SK-N-SH (cell line): ENCODE measurements around the gene FOXI1. TPM values are rescaled to one million over a fixed set of nuclear protein-coding genes. Genes with fewer than 3 reads are reported as not detected.

Source experiments
- CTCF ChIA-PET: fragments of 300-600, 350-600 bp; formaldehyde crosslinking; extraction: SDS; loops from one replicate; lab custom pipeline; 2021; lab: Yijun Ruan, JAX
- POLR2A ChIA-PET: fragments of 350-600 bp; sonication (Branson Sonifier 250); formaldehyde crosslinking; extraction: SDS; loops from one replicate; lab custom pipeline; 2020; ENCODE audit warnings: antibody characterized with exemption, inconsistent platforms; lab: Yijun Ruan, JAX
- DNase-seq: peaks from one replicate; pipeline ENCODE4 v3.0.0; 2012
- H2AFZ ChIP-seq: fragments of 200-600 bp; sonication (generic); 2 replicates; pipeline ENCODE4 v1.8.1; 2016; ENCODE audit warnings: antibody characterized with exemption, mild to moderate bottlenecking, low read depth
- H3F3A ChIP-seq: fragments of 200-600 bp; sonication (generic); replicated peaks from 2 replicates; pipeline ENCODE3; 2016; ENCODE audit warnings: antibody characterized with exemption, mild to moderate bottlenecking; ENCODE audit not compliant: insufficient read depth
- H3K27ac ChIP-seq, 2 experiments: fragments of 200-500 bp in 1 of 2; fragments of 200-600 bp in 1 of 2; sonication (Bioruptor generic) in 1 of 2; sonication (generic), shearing (Covaris generic) in 1 of 2; 2 replicates each; pipeline versions ENCODE4 v1.5.1 to v1.6.1; 2014 to 2016; ENCODE audit warnings: low read depth in 2 of 2, inconsistent platforms in 1 of 2, low read length in 1 of 2, mild to moderate bottlenecking in 1 of 2, mixed read lengths in 1 of 2
- H3K27me3 ChIP-seq: fragments of 200-600 bp; sonication (generic), shearing (Covaris generic); 2 replicates; pipeline ENCODE4 v1.6.1; 2016; ENCODE audit warnings: mixed run types; ENCODE audit not compliant: insufficient read depth
- H3K36me3 ChIP-seq, 2 experiments: fragments of 200-500 bp in 1 of 2; fragments of 200-600 bp in 1 of 2; sonication (Bioruptor generic) in 1 of 2; sonication (generic) in 1 of 2; replicated peaks in 1 of 2; 2 replicates each; pipeline versions ENCODE3 to v1.5.1; 2014 to 2016; ENCODE audit warnings: low read length in 1 of 2, mild to moderate bottlenecking in 1 of 2; ENCODE audit not compliant: insufficient read depth in 2 of 2, control insufficient read depth in 1 of 2
- H3K4me1 ChIP-seq, 2 experiments: fragments of 200-500 bp in 1 of 2; fragments of 200-600 bp in 1 of 2; sonication (Bioruptor generic) in 1 of 2; sonication (generic), shearing (Covaris generic) in 1 of 2; 2 replicates each; pipeline versions ENCODE4 v1.5.1 to v1.6.1; 2014 to 2016; ENCODE audit warnings: low read depth in 1 of 2, low read length in 1 of 2, mixed run types in 1 of 2; ENCODE audit not compliant: insufficient read depth in 2 of 2, control insufficient read depth in 1 of 2
- H3K4me2 ChIP-seq: fragments of 200-600 bp; sonication (generic), shearing (Covaris generic); 2 replicates; pipeline ENCODE4 v1.6.1; 2017; ENCODE audit warnings: mixed run types
- H3K4me3 ChIP-seq, 2 experiments: fragments of 200-500 bp in 1 of 2; fragments of 200-600 bp in 1 of 2; sonication (Bioruptor generic) in 1 of 2; sonication (generic), shearing (Covaris generic) in 1 of 2; 2 replicates each; pipeline versions ENCODE4 v1.5.1 to v1.8.1; 2014 to 2016; ENCODE audit warnings: low read depth in 2 of 2, inconsistent platforms in 1 of 2, low read length in 1 of 2, mild to moderate bottlenecking in 1 of 2, mixed read lengths in 1 of 2, moderate library complexity in 1 of 2
- H3K79me2 ChIP-seq: fragments of 200-600 bp; sonication (generic); 2 replicates; pipeline ENCODE4 v1.8.1; 2017; ENCODE audit warnings: mild to moderate bottlenecking; ENCODE audit not compliant: insufficient read depth
- H3K9ac ChIP-seq: fragments of 200-600 bp; sonication (generic); 2 replicates; pipeline ENCODE4 v1.6.1; 2017; ENCODE audit warnings: mixed run types
- H3K9me2 ChIP-seq: fragments of 200-600 bp; sonication (generic); 2 replicates; pipeline ENCODE4 v1.6.1; 2017; ENCODE audit warnings: mixed run types
- H3K9me3 ChIP-seq: fragments of 200-600 bp; sonication (generic); 2 replicates; pipeline ENCODE4 v1.6.1; 2017; ENCODE audit warnings: mixed run types, mild to moderate bottlenecking, moderate library complexity
- H4K20me1 ChIP-seq: fragments of 200-600 bp; sonication (generic); 2 replicates; pipeline ENCODE4 v1.6.1; 2017; ENCODE audit warnings: mild to moderate bottlenecking, mixed run types; ENCODE audit not compliant: insufficient read depth
- ELF1 ChIP-seq: IDR thresholded peaks from 2 replicates; pipeline ENCODE4 v1.4.0; 2012
- REST ChIP-seq: IDR thresholded peaks from 2 replicates; pipeline ENCODE4 v1.6.1; 2012; ENCODE audit warnings: mild to moderate bottlenecking, low read depth, low read length, moderate library complexity
- WGBS: methylation state at CpG from one replicate; pipeline ENCODE4 v1.1.6; 2017; ENCODE audit warnings: low lambda C conversion rate; 5-methylcytosine and 5-hydroxymethylcytosine counted together
- polyA plus RNA-seq, 3 experiments: library from polyadenylated mRNA; depleted of rRNA; stranded (reverse); fragments of >200 nt; gene quantifications; 2 replicates each; pipeline ENCODE4 v1.2.3, GENCODE V29; 2012

FOXI1 gene
- polyA plus RNA-seq, 1 of the 3 experiments (the other 2 are of a cell fraction), result not detected

DNA sequence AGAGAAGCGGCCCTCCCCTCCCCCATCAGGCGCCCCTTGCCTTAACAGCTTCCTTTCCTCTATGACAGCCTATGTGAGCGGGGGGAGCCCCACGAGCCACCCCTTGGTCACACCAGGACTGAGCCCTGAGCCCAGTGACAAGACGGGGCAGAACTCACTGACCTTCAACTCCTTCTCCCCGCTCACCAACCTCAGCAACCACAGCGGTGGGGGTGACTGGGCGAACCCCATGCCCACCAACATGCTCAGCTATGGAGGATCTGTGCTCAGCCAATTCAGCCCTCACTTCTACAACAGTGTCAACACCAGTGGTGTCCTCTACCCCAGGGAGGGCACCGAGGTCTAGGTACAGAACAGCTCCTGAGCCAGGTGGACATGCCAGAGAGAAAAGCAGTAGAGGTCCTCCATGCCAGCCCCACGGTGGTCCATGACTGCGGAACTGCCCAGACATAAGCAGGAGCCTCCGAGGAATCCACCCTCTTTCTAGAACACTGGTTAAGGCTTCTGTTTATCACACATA, 2.6 kb downstream of the FOXI1 start:
- Histone ChIP-seq H3K9me3 (no peaks in the 10 kb centered on the region), H3K4me3 (no peak overlapping the region), H3K36me3 (no peaks in the 10 kb centered on the region), H3K79me2 (no peaks in the 10 kb centered on the region), H3K27me3 (no peaks in the 10 kb centered on the region; the same call in 1 of the 2 replicates), H3F3A (no peaks in the 10 kb centered on the region), H3K9me2 (no peaks in the 10 kb centered on the region), H3K4me1 (no peaks in the 10 kb centered on the region; a peak in 1 of 4 replicates), H4K20me1 (no peaks in the 10 kb centered on the region), H3K9ac (no peak overlapping the region), H3K4me2 (no peak overlapping the region), H2AFZ (no peak overlapping the region), H3K27ac (no peak overlapping the region)
- ChIA-PET CTCF (interaction anchor here (1.7 to 9.7 kb wide), 4 partner anchors 8 to 108 kb away, joined by 3 to 201 read pairs (median 24); no protein-coding TSS in a partner anchor), POLR2A (no interaction called here)
- WGBS, result 78% methylated on average over 10 of the region's 12 CpGs
- no peak for DNase-seq
- TF ChIP-seq REST, result no peak

- Histone ChIP-seq H3K36me3 (no peaks in the 10 kb centered on the region), H3K9ac (no peak overlapping the region), H3K9me3 (no peaks in the 10 kb centered on the region), H3F3A (no peaks in the 10 kb centered on the region), H3K4me1 (no peaks in the 10 kb centered on the region; a peak in 1 of 4 replicates), H3K9me2 (no peaks in the 10 kb centered on the region), H3K27me3 (no peaks in the 10 kb centered on the region; the same call in 1 of the 2 replicates), H3K27ac (no peak overlapping the region), H2AFZ (no peak overlapping the region), H3K4me2 (no peak overlapping the region), H3K4me3 (no peak overlapping the region), H4K20me1 (no peaks in the 10 kb centered on the region), H3K79me2 (no peaks in the 10 kb centered on the region)
- ChIA-PET POLR2A (no interaction called here), CTCF (interaction anchor here (1.0 to 9.7 kb wide), 6 partner anchors 9 to 158 kb away, joined by 3 to 201 read pairs (median 24); no protein-coding TSS in a partner anchor)
- no peak for TF ChIP-seq ELF1
- 74% methylated on average over 7 of the region's 7 CpGs for WGBS
- DNase-seq, result no peak
These were observed 3.6 kb downstream of the FOXI1 start for GRCh38 chr5:170109059-170110031.
